Pancreas (tissue), 10 donors: ENCODE results near the gene TRIM68. TPM values are rescaled to one million over a fixed set of nuclear protein-coding genes. Genes with fewer than 3 reads are reported as not detected.
A peak's percentile ranks its signal among the peaks of the same experiment; 100 is the strongest.

ENCODE experiments used
- ATAC-seq, 4 donors: fragments of 200-7000 bp; cut with Tn5 transposase; one replicate each; pipeline versions ENCODE4 v1.8.0 to v1.9.1; 2020; ENCODE audit warnings: mild to moderate bottlenecking in 4 of 4, moderate library complexity in 4 of 4
- DNase-seq, 6 donors: peaks; one replicate each; pipeline ENCODE4 v3.0.0-alpha.2; 2020
- FAIRE-seq: peaks from 2 replicates; lab custom pipeline; 2012; peaks lifted over from hg19 to GRCh38; lab: Jason Lieb, UNC
- H3K27ac ChIP-seq, 4 donors: fragments of 200-600 bp; sonication (generic); 1 replicate in 3 of 4; 2 replicates in 1 of 4; pipeline versions ENCODE4 v1.5.0 to v1.8.0; 2020
- H3K27me3 ChIP-seq, 4 donors: fragments of 200-600 bp; one replicate each; pipeline ENCODE4 v1.8.0; 2021
- H3K36me3 ChIP-seq, 3 donors: fragments of 200-600 bp; sonication (generic) in 1 of 3; one replicate each; pipeline versions ENCODE4 v1.5.0 to v1.8.0; 2020 to 2021
- H3K4me1 ChIP-seq, 3 donors: fragments of 200-600 bp; one replicate each; pipeline ENCODE4 v1.8.0; 2021
- H3K4me3 ChIP-seq, 4 donors: fragments of 200-600 bp; sonication (generic) in 2 of 4; one replicate each; pipeline versions ENCODE4 v1.5.0 to v1.8.0; 2020 to 2021
- H3K9me3 ChIP-seq, 4 donors: fragments of 200-600 bp; one replicate each; pipeline ENCODE4 v1.8.0; 2021
- CTCF ChIP-seq, 4 donors: fragments of 200-600 bp; sonication (generic) in 3 of 4; IDR thresholded peaks; one replicate each; pipeline versions ENCODE4 v1.5.0 to v1.8.0; 2021; ENCODE audit warnings: antibody characterized with exemption in 4 of 4
- WGBS, 2 donors: extraction: QIAGEN DNeasy Blood & Tissue Kit; methylation state at CpG; one replicate each; pipeline ENCODE4 v1.1.7; 2013; 5-methylcytosine and 5-hydroxymethylcytosine counted together
- intact Hi-C, 3 donors: fragments of 100-400 bp; cut with DNase I; formaldehyde crosslinking; loops; one replicate each; pipeline versions ENCODE4 v1.11.1 to v1.14.2; 2022
- polyA plus RNA-seq, 2 donors: library from polyadenylated mRNA; stranded (reverse); fragments of 200-250 nt; gene quantifications; one replicate each; pipeline ENCODE4 v1.2.3, GENCODE V29; 2013
- total RNA-seq, 6 donors: library from RNA; stranded (reverse); fragmentation: NEBNext Ultra II Directional in 4 of 6; extraction: Animal tissue kit (Norgen Biotek cat#: 25700) in 4 of 6; gene quantifications; one replicate each; pipeline versions ENCODE4 v1.2.1 to v1.2.4, GENCODE V29; 2021 to 2023
- donor health status: healthy with polysubstance abuse.
- donor health status: DM: no; HTN: no; CAD: no; lungs with moderate emphysema.
- donor health status: DM: no; HTN: no; CAD: no.
- donor health status: control.
- donor health status: control.
- donor health status: Bipolar disorder and iron deficiency.
- donor health status: DM: yes; HTN: yes; CAD: no.
- donor health status: DM: no; HTN: no; CAD: no.
- donor health status: DM: no; HTN: no; CAD: no.
- donor health status: DM: yes; HTN: yes; CAD: no.

TRIM68 gene
- total and polyA plus RNA-seq, 8 donors: 3.7 to 10.6 (median 6.1) TPM

- ATAC-seq (no peak), FAIRE-seq (no peak), DNase-seq (no peak)
- Histone ChIP-seq H3K36me3 (no peaks in the 10 kb centered on the region), H3K4me3 (no peak overlapping the region), H3K9me3 (no peaks in the 10 kb centered on the region), H3K27me3 (no peaks in the 10 kb centered on the region), H3K4me1 (no peaks in the 10 kb centered on the region), H3K27ac (no peak overlapping the region)
- TF ChIP-seq CTCF (IDR thresholded peaks at IDR 0.05): no peak
- intact Hi-C loops: loop anchor here in 1 of 3 donors (5.0 kb wide), 1 partner anchor 362 kb away; no protein-coding TSS in a partner anchor
- WGBS, 2 donors: 69 to 77% methylated on average over 6 of the region's 6 CpGs
Measured at GRCh38 chr11:4639931-4640330, 31.9 kb upstream of the TRIM68 start.

GRCh38 chr11:4637662-4638047, 29.6 kb upstream of the TRIM68 start:
- no peaks in the 10 kb centered on the region for H3K36me3 ChIP-seq
- intact Hi-C loops: loop anchor here in 1 of 3 donors (5.0 kb wide), 1 partner anchor 365 kb away; no protein-coding TSS in a partner anchor
- WGBS, 2 donors: 73 to 86% methylated on average over 3 of the region's 3 CpGs
- H3K4me1 ChIP-seq: no peaks in the 10 kb centered on the region
- peaks cover 0 to 5% (median 0%) of the 10 kb centered on the region in 4 donors for H3K27me3 ChIP-seq
- H3K9me3 ChIP-seq: no peaks in the 10 kb centered on the region
- no peak overlapping the region for H3K27ac ChIP-seq
- DNase-seq (no peak), ATAC-seq (no peak), FAIRE-seq (no peak)
- TF ChIP-seq CTCF (IDR thresholded peaks at IDR 0.05): no peak
- H3K4me3 ChIP-seq: no peak overlapping the region

GRCh38 chr11:4636962-4637661, 29.1 kb upstream of the TRIM68 start, which contains the start of gene OR51D1:
Gene OR51D1, plus strand, starts transcription at chr11:4637477. Its CDS starts 2,314 bp downstream, at chr11:4639791.
- H3K27me3 ChIP-seq: peaks cover 0 to 5% (median 0%) of the 10 kb centered on the region in 4 donors
- no peaks in the 10 kb centered on the region for H3K36me3 ChIP-seq
- FAIRE-seq (no peak), DNase-seq (peak; percentile 42 to 86 (median 76)), ATAC-seq (peak; percentile 94 to 100 (median 99))
- WGBS, 2 donors: 24 to 28% methylated on average over 21 of the region's 21 CpGs
- H3K4me1 ChIP-seq: no peaks in the 10 kb centered on the region
- H3K9me3 ChIP-seq: no peaks in the 10 kb centered on the region
- TF ChIP-seq CTCF (IDR thresholded peaks at IDR 0.05): peak; percentile 81 to 91 (median 89)
- intact Hi-C loops: loop anchor here in 1 of 3 donors (5.0 kb wide), 1 partner anchor 365 kb away; no protein-coding TSS in a partner anchor
- H3K27ac ChIP-seq: no peak within 1 kb of the TSS
- peak within 1 kb of the TSS in 1 of 4 donors; percentile 11 for H3K4me3 ChIP-seq

GRCh38 chr11:4636136-4636535, 28.1 kb upstream of the TRIM68 start:
- Histone ChIP-seq H3K4me3 (no peak overlapping the region), H3K36me3 (no peaks in the 10 kb centered on the region), H3K27ac (no peak overlapping the region), H3K27me3 (peaks cover 0 to 5% (median 0%) of the 10 kb centered on the region in 4 donors), H3K9me3 (no peaks in the 10 kb centered on the region), H3K4me1 (no peaks in the 10 kb centered on the region)
- 45 to 73% methylated on average over 2 of the region's 2 CpGs for WGBS, 2 donors
- no peak for FAIRE-seq
- no peak for ATAC-seq
- TF ChIP-seq CTCF (IDR thresholded peaks at IDR 0.05): no peak
- intact Hi-C loops: loop anchor here in 1 of 3 donors (5.0 kb wide), 1 partner anchor 366 kb away; no protein-coding TSS in a partner anchor
- no peak for DNase-seq
